K562 (cell line): ENCODE data around the gene ABCC5. TPM values are rescaled to one million over a fixed set of nuclear protein-coding genes. Genes with fewer than 3 reads are reported as not detected.

ENCODE experiments used
- ATAC-seq: fragments of 200-7000 bp; cut with Tn5 transposase; 3 replicates; pipeline ENCODE4 v1.9.1; 2020; ENCODE audit warnings: moderate library complexity
- BruUV-seq: library from RNA; stranded (reverse); fragments of 400-500 nt; replicated peaks from 2 replicates; lab custom pipeline; 2021; lab: Mats Ljungman, UMichigan
- CTCF ChIA-PET: fragments of 300-600 bp; formaldehyde crosslinking; extraction: SDS; loops from one replicate; lab custom pipeline; 2021; ENCODE audit warnings: low intra/inter-chr PET ratio; lab: Yijun Ruan, JAX
- POLR2A ChIA-PET: fragments of 300-600, 350-650 bp; sonication (Branson Sonifier 250); formaldehyde crosslinking; extraction: SDS; loops from one replicate; lab custom pipeline; 2021; ENCODE audit warnings: antibody characterized with exemption, inconsistent platforms; lab: Yijun Ruan, JAX
- DNase-seq, 4 experiments: peaks; one replicate each; pipeline versions ENCODE4 v3.0.0 to v3.0.0-alpha.2; 2011 to 2018; ENCODE audit warnings: low spot score in 3 of 4, mixed read lengths in 3 of 4; ENCODE audit errors: extremely low read depth in 1 of 4
- FAIRE-seq: peaks from 2 replicates; lab custom pipeline; 2011; peaks lifted over from hg19 to GRCh38; lab: Jason Lieb, UNC
- H2AFZ ChIP-seq: 2 replicates; pipeline ENCODE4 v1.6.0; 2011; ENCODE audit warnings: low read depth, low read length, control low read depth, inconsistent platforms
- H3K27ac ChIP-seq: fragments of 200-600 bp; 3 replicates; pipeline ENCODE4 v1.8.0; 2011; ENCODE audit warnings: low read depth, mild to moderate bottlenecking, control low read depth, inconsistent platforms, low read length, moderate library complexity, mixed read lengths; ENCODE audit errors: extremely low read depth
- H3K27me3 ChIP-seq, 2 experiments: fragments of 300-600 bp in 1 of 2; 2 replicates in 1 of 2; 3 replicates in 1 of 2; pipeline versions ENCODE4 v1.6.0 to v1.8.0; 2011; ENCODE audit warnings: inconsistent platforms in 2 of 2, low read length in 2 of 2, mild to moderate bottlenecking in 1 of 2, mixed read lengths in 1 of 2, moderate library complexity in 1 of 2; ENCODE audit not compliant: control insufficient read depth in 2 of 2, insufficient read depth in 2 of 2
- H3K36me3 ChIP-seq: fragments of 300-600 bp; 3 replicates; pipeline ENCODE4 v1.8.0; 2011; ENCODE audit warnings: mild to moderate bottlenecking, low read length, inconsistent platforms; ENCODE audit not compliant: control insufficient read depth, insufficient read depth
- H3K4me1 ChIP-seq, 2 experiments: fragments of 200-600 bp in 1 of 2; replicated peaks in 1 of 2; 2 replicates in 1 of 2; 3 replicates in 1 of 2; pipeline versions ENCODE4 v1.5.1 to v1.8.0; 2011; ENCODE audit warnings: inconsistent platforms in 2 of 2, low read length in 2 of 2, mild to moderate bottlenecking in 1 of 2, mixed read lengths in 1 of 2, moderate library complexity in 1 of 2; ENCODE audit not compliant: control insufficient read depth in 2 of 2, insufficient read depth in 2 of 2
- H3K4me2 ChIP-seq: 2 replicates; pipeline ENCODE4 v1.6.1; 2011; ENCODE audit warnings: low read length, control low read depth, inconsistent platforms, mixed read lengths; ENCODE audit not compliant: insufficient read depth
- H3K4me3 ChIP-seq: fragments of 200-600 bp; sonication (generic), shearing (Covaris generic); 2 replicates; pipeline ENCODE4 v1.5.1; 2016; ENCODE audit warnings: control low read depth, inconsistent platforms
- H3K79me2 ChIP-seq: fragments of 200-600 bp; 3 replicates; pipeline ENCODE4 v1.8.0; 2011; ENCODE audit warnings: low read length, inconsistent platforms; ENCODE audit not compliant: control insufficient read depth, insufficient read depth
- H3K9ac ChIP-seq, 2 experiments: 2 replicates each; pipeline versions ENCODE4 v1.6.0 to v1.6.1; 2011; ENCODE audit warnings: low read depth in 2 of 2, low read length in 2 of 2, control low read depth in 1 of 2, inconsistent platforms in 1 of 2, mild to moderate bottlenecking in 1 of 2, mixed read lengths in 1 of 2; ENCODE audit not compliant: insufficient read depth in 1 of 2
- H3K9me1 ChIP-seq: one replicate; pipeline ENCODE4 v1.6.0; 2011; ENCODE audit warnings: inconsistent platforms, mild to moderate bottlenecking, low read length, moderate library complexity; ENCODE audit not compliant: control insufficient read depth, insufficient read depth
- H3K9me3 ChIP-seq: replicated peaks from 2 replicates; pipeline ENCODE4 v1.5.1; 2011; ENCODE audit warnings: low read depth, low read length, inconsistent platforms; ENCODE audit not compliant: control insufficient read depth, insufficient read depth
- H4K20me1 ChIP-seq: replicated peaks from 2 replicates; pipeline ENCODE4 v1.6.1; 2011; ENCODE audit warnings: low read length, inconsistent platforms, mixed read lengths; ENCODE audit not compliant: control insufficient read depth, insufficient read depth
- ELK1 ChIP-seq: sonication (generic); formaldehyde crosslinking; IDR thresholded peaks from 2 replicates; pipeline ENCODE4 v1.8.1; 2022; ENCODE audit warnings: missing genetic modification reagents
- SREBF2 ChIP-seq: sonication (generic); formaldehyde crosslinking; IDR thresholded peaks from 2 replicates; pipeline ENCODE4 v1.4.0; 2020; ENCODE audit warnings: mild to moderate bottlenecking, missing genetic modification reagents
- TCF7L2 ChIP-seq: fragments of 150-350 bp; IDR thresholded peaks from 2 replicates; pipeline ENCODE4 v1.6.1; 2016; ENCODE audit warnings: low read depth, mild to moderate bottlenecking, low read length, moderate library complexity
- WGBS: fragments of 100-300 bp; shearing (Covaris generic); methylation state at CpG from one replicate; pipeline ENCODE4 v1.1.6; 2016; ENCODE audit warnings: low coverage, mixed read lengths; ENCODE audit not compliant: insufficient coverage; ENCODE audit errors: missing lambda C conversion rate; 5-methylcytosine and 5-hydroxymethylcytosine counted together
- in situ Hi-C: fragments of 300-500 bp; cut with MboI; formaldehyde crosslinking; loops from 4 replicates; pipeline ENCODE4 v1.15.0; 2018; ENCODE audit warnings: inconsistent platforms, mixed read lengths
- intact Hi-C: fragments of 100-400 bp; cut with micrococcal nuclease; formaldehyde crosslinking; loops from 2 replicates; pipeline ENCODE4 v1.14.2; 2022
- polyA plus RNA-seq, 8 experiments: library from polyadenylated mRNA; depleted of rRNA in 4 of 8; stranded (reverse) in 5 of 8; unstranded in 3 of 8; fragments of >200 nt; fragmentation: Nextera tagmentation in 2 of 8; fragmentation: Illumina TruSeq in 1 of 8; extraction: Ambion mirVana in 2 of 8; extraction: Trizol in 1 of 8; gene quantifications; 2 replicates each; pipeline versions ENCODE4 v1.2.1 to v1.2.3, GENCODE V29; 2011 to 2014; ENCODE audit warnings: inconsistent platforms in 1 of 8, missing spikeins in 1 of 8
- total RNA-seq, 7 experiments: library from RNA; depleted of rRNA in 6 of 7; stranded (reverse); fragments of >200 nt in 6 of 7; fragmentation: Illumina TruSeq in 2 of 7; extraction: Trizol in 2 of 7; gene quantifications; 2 replicates each; pipeline versions ENCODE4 v1.2.1 to v1.2.3, GENCODE V29; 2011 to 2021; ENCODE audit warnings: low replicate concordance in 1 of 7

ABCC5 gene
- total and polyA plus RNA-seq, 9 of the 15 experiments (the other 6 are each of a cell fraction or from before 2014, with no cell fraction given), result 22.0 to 53.0 (median 41.9) TPM

- intact Hi-C loops (no loop called here), in situ Hi-C loops (loop anchor here (5.0 kb wide), 1 partner anchor 219 kb away; no protein-coding TSS in a partner anchor)
- H3K9me3 ChIP-seq, result no peaks in the 10 kb centered on the region
- H4K20me1 ChIP-seq, result no peaks in the 10 kb centered on the region
- H3K4me1 ChIP-seq, result 0 out of 5 replicates have a peak, but pooled peaks cover 0 to 3% of the 10 kb centered on the region in 2 experiments
- H2AFZ ChIP-seq, result no peak overlapping the region
- H3K36me3 ChIP-seq, result no peaks in the 10 kb centered on the region
- DNase-seq, result peak in 1 of 4 experiments; percentile 7
- 14% methylated on average over 11 of the region's 11 CpGs for WGBS
- ATAC-seq, result no peak
- no TSS peak for BruUV-seq
- H3K4me2 ChIP-seq, result no peak overlapping the region
- POLR2A ChIA-PET, result interaction anchor here (0.7 to 1.5 kb wide), 6 partner anchors 9 to 237 kb away, joined by 3 to 4 read pairs (median 3); partner anchors contain the start of genes EIF2B5 and PARL
- H3K27me3 ChIP-seq, result peaks cover 17 to 40% of the 10 kb centered on the region in 2 experiments; a peak in 4 of 5 replicates
- CTCF ChIA-PET, result interaction anchor here (0.9 kb wide), 1 partner anchor 119 kb away, joined by 3 read pairs; the partner anchor contains the start of gene ABCC5
- H3K9me1 ChIP-seq, result no peaks in the 10 kb centered on the region
- no peak for FAIRE-seq
- no peak overlapping the region for H3K4me3 ChIP-seq
- TF ChIP-seq ELK1 (CRISPR knock-in tag) (no peak), SREBF2 (CRISPR knock-in tag) (no peak), TCF7L2 (no peak)
- TF ChIP-seq, all 486 proteins: peak for 0
- H3K27ac ChIP-seq, result no peak overlapping the region
- no peak overlapping the region for H3K9ac ChIP-seq
- no peaks in the 10 kb centered on the region for H3K79me2 ChIP-seq
Measured at GRCh38 chr3:183898028-183898431, 119.7 kb downstream of the ABCC5 start.
